K562 (cell line): Measurements from ENCODE around the gene GET4. TPM values are rescaled to one million over a fixed set of nuclear protein-coding genes. Genes with fewer than 3 reads are reported as not detected.

Source experiments
- ATAC-seq: fragments of 200-7000 bp; cut with Tn5 transposase; 3 replicates; pipeline ENCODE4 v1.9.1; 2020; ENCODE audit warnings: moderate library complexity
- BruUV-seq: library from RNA; stranded (reverse); fragments of 400-500 nt; replicated peaks from 2 replicates; lab custom pipeline; 2021; lab: Mats Ljungman, UMichigan
- CTCF ChIA-PET: fragments of 300-600 bp; formaldehyde crosslinking; extraction: SDS; loops from one replicate; lab custom pipeline; 2021; ENCODE audit warnings: low intra/inter-chr PET ratio; lab: Yijun Ruan, JAX
- POLR2A ChIA-PET: fragments of 300-600, 350-650 bp; sonication (Branson Sonifier 250); formaldehyde crosslinking; extraction: SDS; loops from one replicate; lab custom pipeline; 2021; ENCODE audit warnings: antibody characterized with exemption, inconsistent platforms; lab: Yijun Ruan, JAX
- DNase-seq, 4 experiments: peaks; one replicate each; pipeline versions ENCODE4 v3.0.0 to v3.0.0-alpha.2; 2011 to 2018; ENCODE audit warnings: low spot score in 3 of 4, mixed read lengths in 3 of 4; ENCODE audit errors: extremely low read depth in 1 of 4
- FAIRE-seq: peaks from 2 replicates; lab custom pipeline; 2011; peaks lifted over from hg19 to GRCh38; lab: Jason Lieb, UNC
- H2AFZ ChIP-seq: 2 replicates; pipeline ENCODE4 v1.6.0; 2011; ENCODE audit warnings: low read depth, low read length, control low read depth, inconsistent platforms
- H3K27ac ChIP-seq: fragments of 200-600 bp; 3 replicates; pipeline ENCODE4 v1.8.0; 2011; ENCODE audit warnings: low read depth, mild to moderate bottlenecking, control low read depth, inconsistent platforms, low read length, moderate library complexity, mixed read lengths; ENCODE audit errors: extremely low read depth
- H3K27me3 ChIP-seq, 2 experiments: fragments of 300-600 bp in 1 of 2; 2 replicates in 1 of 2; 3 replicates in 1 of 2; pipeline versions ENCODE4 v1.6.0 to v1.8.0; 2011; ENCODE audit warnings: inconsistent platforms in 2 of 2, low read length in 2 of 2, mild to moderate bottlenecking in 1 of 2, mixed read lengths in 1 of 2, moderate library complexity in 1 of 2; ENCODE audit not compliant: control insufficient read depth in 2 of 2, insufficient read depth in 2 of 2
- H3K36me3 ChIP-seq: fragments of 300-600 bp; 3 replicates; pipeline ENCODE4 v1.8.0; 2011; ENCODE audit warnings: mild to moderate bottlenecking, low read length, inconsistent platforms; ENCODE audit not compliant: control insufficient read depth, insufficient read depth
- H3K4me1 ChIP-seq, 2 experiments: fragments of 200-600 bp in 1 of 2; replicated peaks in 1 of 2; 2 replicates in 1 of 2; 3 replicates in 1 of 2; pipeline versions ENCODE4 v1.5.1 to v1.8.0; 2011; ENCODE audit warnings: inconsistent platforms in 2 of 2, low read length in 2 of 2, mild to moderate bottlenecking in 1 of 2, mixed read lengths in 1 of 2, moderate library complexity in 1 of 2; ENCODE audit not compliant: control insufficient read depth in 2 of 2, insufficient read depth in 2 of 2
- H3K4me2 ChIP-seq: 2 replicates; pipeline ENCODE4 v1.6.1; 2011; ENCODE audit warnings: low read length, control low read depth, inconsistent platforms, mixed read lengths; ENCODE audit not compliant: insufficient read depth
- H3K4me3 ChIP-seq: fragments of 200-600 bp; sonication (generic), shearing (Covaris generic); 2 replicates; pipeline ENCODE4 v1.5.1; 2016; ENCODE audit warnings: control low read depth, inconsistent platforms
- H3K79me2 ChIP-seq: fragments of 200-600 bp; 3 replicates; pipeline ENCODE4 v1.8.0; 2011; ENCODE audit warnings: low read length, inconsistent platforms; ENCODE audit not compliant: control insufficient read depth, insufficient read depth
- H3K9ac ChIP-seq, 2 experiments: 2 replicates each; pipeline versions ENCODE4 v1.6.0 to v1.6.1; 2011; ENCODE audit warnings: low read depth in 2 of 2, low read length in 2 of 2, control low read depth in 1 of 2, inconsistent platforms in 1 of 2, mild to moderate bottlenecking in 1 of 2, mixed read lengths in 1 of 2; ENCODE audit not compliant: insufficient read depth in 1 of 2
- H3K9me1 ChIP-seq: one replicate; pipeline ENCODE4 v1.6.0; 2011; ENCODE audit warnings: inconsistent platforms, mild to moderate bottlenecking, low read length, moderate library complexity; ENCODE audit not compliant: control insufficient read depth, insufficient read depth
- H3K9me3 ChIP-seq: replicated peaks from 2 replicates; pipeline ENCODE4 v1.5.1; 2011; ENCODE audit warnings: low read depth, low read length, inconsistent platforms; ENCODE audit not compliant: control insufficient read depth, insufficient read depth
- H4K20me1 ChIP-seq: replicated peaks from 2 replicates; pipeline ENCODE4 v1.6.1; 2011; ENCODE audit warnings: low read length, inconsistent platforms, mixed read lengths; ENCODE audit not compliant: control insufficient read depth, insufficient read depth
- CBX1 ChIP-seq: sonication (generic); IDR thresholded peaks from 2 replicates; pipeline ENCODE4 v1.6.1; 2016; ENCODE audit warnings: antibody characterized with exemption, low read depth, mild to moderate bottlenecking
- ETV5 ChIP-seq: sonication (generic); formaldehyde crosslinking; IDR thresholded peaks from 2 replicates; pipeline ENCODE4 v1.4.0; 2020; ENCODE audit warnings: low read depth, mild to moderate bottlenecking, missing genetic modification reagents
- ETV6 ChIP-seq, 3 experiments: fragments of 150-350 bp in 1 of 3; sonication (generic) in 1 of 3; formaldehyde crosslinking in 1 of 3; IDR thresholded peaks; 2 replicates each; pipeline versions ENCODE4 v1.6.1 to v1.8.0; 2014 to 2022; ENCODE audit warnings: borderline replicate concordance in 2 of 3, low read depth in 2 of 3, antibody characterized with exemption in 1 of 3, low read length in 1 of 3, mild to moderate bottlenecking in 1 of 3, missing genetic modification reagents in 1 of 3
- HMG20A ChIP-seq: fragments of 450-650 bp; formaldehyde crosslinking; conservative IDR thresholded peaks from 2 replicates; pipeline ENCODE4 v1.4.0; 2020; ENCODE audit warnings: mild to moderate bottlenecking, mixed read lengths
- KAT8 ChIP-seq: fragments of 450-650 bp; IDR thresholded peaks from 2 replicates; pipeline ENCODE4 v1.6.1; 2016; ENCODE audit warnings: low read depth, mild to moderate bottlenecking
- MAFG ChIP-seq: fragments of 450-650 bp; conservative IDR thresholded peaks from 2 replicates; pipeline ENCODE4 v1.6.1; 2016; ENCODE audit warnings: missing genetic modification characterization, missing compliant biosample characterization
- MYBL2 ChIP-seq, 2 experiments: fragments of 450-650 bp in 1 of 2; sonication (generic) in 1 of 2; formaldehyde crosslinking in 1 of 2; IDR thresholded peaks; 2 replicates each; pipeline versions ENCODE4 v1.6.1 to v1.8.1; 2017 to 2022; ENCODE audit warnings: borderline replicate concordance in 1 of 2, inconsistent platforms in 1 of 2, low read depth in 1 of 2, mild to moderate bottlenecking in 1 of 2, missing genetic modification reagents in 1 of 2, moderate library complexity in 1 of 2
- NR2C1 ChIP-seq, 2 experiments: fragments of 450-650 bp; IDR thresholded peaks; 2 replicates each; pipeline ENCODE4 v1.6.1; 2017; ENCODE audit warnings: mild to moderate bottlenecking in 2 of 2, antibody characterized with exemption in 1 of 2, inconsistent platforms in 1 of 2, missing compliant biosample characterization in 1 of 2, missing genetic modification characterization in 1 of 2
- POLR2G ChIP-seq: fragments of 200-400 bp; formaldehyde crosslinking; IDR thresholded peaks from 2 replicates; pipeline ENCODE4 v1.6.1; 2017; ENCODE audit warnings: low read depth, mild to moderate bottlenecking, antibody characterized with exemption, low read length, moderate library complexity
- RBM22 ChIP-seq: fragments of 200-400 bp; formaldehyde crosslinking; IDR thresholded peaks from 2 replicates; pipeline ENCODE4 v1.6.1; 2018; ENCODE audit warnings: low read length, low read depth; ENCODE audit not compliant: poor library complexity, severe bottlenecking
- TCFL5 ChIP-seq: fragments of 250-450 bp; sonication (Bioruptor Pico); conservative IDR thresholded peaks from 2 replicates; pipeline ENCODE4 v1.6.1; 2021; ENCODE audit warnings: mild to moderate bottlenecking, moderate library complexity, matching md5 sums
- ZEB2 ChIP-seq: fragments of 450-650 bp; IDR thresholded peaks from 2 replicates; pipeline ENCODE4 v1.6.1; 2016
- ZNF124 ChIP-seq: sonication (generic); formaldehyde crosslinking; IDR thresholded peaks from 2 replicates; pipeline ENCODE4 v1.8.1; 2022; ENCODE audit warnings: missing genetic modification reagents
- ZNF316 ChIP-seq: fragments of 450-650 bp; IDR thresholded peaks from 2 replicates; pipeline ENCODE4 v1.6.1; 2016
- ZNF699 ChIP-seq: fragments of 250-450 bp; sonication (Bioruptor Pico); IDR thresholded peaks from 2 replicates; pipeline ENCODE4 v1.8.0; 2021; ENCODE audit warnings: mild to moderate bottlenecking, moderate library complexity; ENCODE audit not compliant: insufficient replicate concordance
- WGBS: fragments of 100-300 bp; shearing (Covaris generic); methylation state at CpG from one replicate; pipeline ENCODE4 v1.1.6; 2016; ENCODE audit warnings: low coverage, mixed read lengths; ENCODE audit not compliant: insufficient coverage; ENCODE audit errors: missing lambda C conversion rate; 5-methylcytosine and 5-hydroxymethylcytosine counted together
- in situ Hi-C: fragments of 300-500 bp; cut with MboI; formaldehyde crosslinking; loops from 4 replicates; pipeline ENCODE4 v1.15.0; 2018; ENCODE audit warnings: inconsistent platforms, mixed read lengths
- intact Hi-C: fragments of 100-400 bp; cut with micrococcal nuclease; formaldehyde crosslinking; loops from 2 replicates; pipeline ENCODE4 v1.14.2; 2022
- polyA plus RNA-seq, 8 experiments: library from polyadenylated mRNA; depleted of rRNA in 4 of 8; stranded (reverse) in 5 of 8; unstranded in 3 of 8; fragments of >200 nt; fragmentation: Nextera tagmentation in 2 of 8; fragmentation: Illumina TruSeq in 1 of 8; extraction: Ambion mirVana in 2 of 8; extraction: Trizol in 1 of 8; gene quantifications; 2 replicates each; pipeline versions ENCODE4 v1.2.1 to v1.2.3, GENCODE V29; 2011 to 2014; ENCODE audit warnings: inconsistent platforms in 1 of 8, missing spikeins in 1 of 8
- total RNA-seq, 7 experiments: library from RNA; depleted of rRNA in 6 of 7; stranded (reverse); fragments of >200 nt in 6 of 7; fragmentation: Illumina TruSeq in 2 of 7; extraction: Trizol in 2 of 7; gene quantifications; 2 replicates each; pipeline versions ENCODE4 v1.2.1 to v1.2.3, GENCODE V29; 2011 to 2021; ENCODE audit warnings: low replicate concordance in 1 of 7
- TF ChIP-seq, protein P1 (sequence below), 2 experiments: fragments of 200-800 bp in 1 of 2; sonication (Bioruptor generic) in 1 of 2; sonication (generic) in 1 of 2; formaldehyde crosslinking in 1 of 2; IDR thresholded peaks in 1 of 2; conservative IDR thresholded peaks in 1 of 2; 2 replicates each; pipeline versions ENCODE4 v1.5.0 to v1.6.1; 2016 to 2020; ENCODE audit warnings: missing compliant biosample characterization in 1 of 2, missing genetic modification characterization in 1 of 2, missing genetic modification reagents in 1 of 2
- TF ChIP-seq, protein P2 (sequence below): sonication (generic); formaldehyde crosslinking; IDR thresholded peaks from 2 replicates; pipeline ENCODE4 v1.9.0; 2022; ENCODE audit warnings: mild to moderate bottlenecking, missing genetic modification reagents
- TF ChIP-seq, protein P3 (sequence below): fragments of 450-650 bp; IDR thresholded peaks from 2 replicates; pipeline ENCODE4 v1.6.1; 2016; ENCODE audit warnings: missing biosample characterization, missing genetic modification characterization

The GET4 gene
- total and polyA plus RNA-seq, 9 of the 15 experiments (the other 6 are each of a cell fraction or from before 2014, with no cell fraction given), result 0.99 to 122 (median 40.4) TPM

DNA sequence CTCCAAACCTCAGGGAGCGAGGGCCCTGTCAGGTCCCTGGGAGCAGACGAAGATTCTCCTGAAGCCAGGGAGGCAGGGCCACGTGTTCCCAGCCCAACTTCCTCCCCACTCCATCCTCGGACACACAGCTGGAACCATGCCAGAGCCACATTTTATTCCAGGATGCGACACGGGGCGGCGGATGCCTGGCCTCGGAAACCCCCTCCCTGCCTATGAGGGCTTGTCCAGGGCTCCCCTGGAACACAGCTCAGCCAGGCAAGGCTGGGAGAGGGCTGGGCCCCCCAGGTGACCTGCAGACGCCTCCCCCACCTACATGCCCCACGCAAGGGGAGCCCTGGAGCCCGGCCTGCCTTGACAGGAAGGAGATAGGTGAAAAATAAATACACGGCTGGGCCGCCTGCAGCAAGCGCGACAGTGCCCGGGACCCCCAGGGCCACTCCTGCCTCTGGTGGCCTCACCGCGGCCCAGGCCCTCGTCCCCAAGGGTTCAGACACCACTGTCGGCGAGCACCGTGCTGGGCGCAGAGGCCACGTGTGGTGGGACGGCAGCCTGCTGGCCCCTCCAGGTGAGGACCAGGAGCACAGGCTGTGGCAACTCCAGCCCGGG, 21.5 kb downstream of the GET4 start:
- in situ Hi-C loops, result no loop called here
- TF ChIP-seq CBX1 (no peak), ETV5 (CRISPR knock-in tag) (0 out of 2 replicates have a peak, but pooled peaks have one; percentile 29), TCFL5 (no peak), ETV6 (IDR thresholded peaks at IDR 0.05; ENCODE audit: borderline replicate concordance in 1 of 2, low read depth in 2 of 2, low read length in 1 of 2) (no peak), ETV6 (CRISPR knock-in tag; IDR thresholded peaks at IDR 0.05; ENCODE audit: borderline replicate concordance) (no peak), ZNF699 (CRISPR knock-in tag) (no peak), MYBL2 (IDR thresholded peaks at IDR 0.05; ENCODE audit: low read depth) (no peak), MYBL2 (CRISPR knock-in tag; IDR thresholded peaks at IDR 0.05; ENCODE audit: borderline replicate concordance) (no peak), RBM22 (peak; percentile 79), MAFG (tag) (no peak), ZNF124 (no peak), ZNF316 (no peak), NR2C1 (IDR thresholded peaks at IDR 0.05) (no peak), NR2C1 (tag; IDR thresholded peaks at IDR 0.05) (no peak), ZEB2 (no peak), HMG20A (CRISPR knock-in tag) (no peak), POLR2G (peak; percentile 59), KAT8 (no peak)
- TF ChIP-seq, protein P1, sequence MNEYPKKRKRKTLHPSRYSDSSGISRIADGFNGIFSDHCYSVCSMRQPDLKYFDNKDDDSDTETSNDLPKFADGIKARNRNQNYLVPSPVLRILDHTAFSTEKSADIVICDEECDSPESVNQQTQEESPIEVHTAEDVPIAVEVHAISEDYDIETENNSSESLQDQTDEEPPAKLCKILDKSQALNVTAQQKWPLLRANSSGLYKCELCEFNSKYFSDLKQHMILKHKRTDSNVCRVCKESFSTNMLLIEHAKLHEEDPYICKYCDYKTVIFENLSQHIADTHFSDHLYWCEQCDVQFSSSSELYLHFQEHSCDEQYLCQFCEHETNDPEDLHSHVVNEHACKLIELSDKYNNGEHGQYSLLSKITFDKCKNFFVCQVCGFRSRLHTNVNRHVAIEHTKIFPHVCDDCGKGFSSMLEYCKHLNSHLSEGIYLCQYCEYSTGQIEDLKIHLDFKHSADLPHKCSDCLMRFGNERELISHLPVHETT (CRISPR knock-in tag; conservative IDR thresholded peaks at IDR 0.05 in 1 of 2, IDR thresholded peaks at IDR 0.05 in 1 of 2), result no peak
- TF ChIP-seq, protein P2, sequence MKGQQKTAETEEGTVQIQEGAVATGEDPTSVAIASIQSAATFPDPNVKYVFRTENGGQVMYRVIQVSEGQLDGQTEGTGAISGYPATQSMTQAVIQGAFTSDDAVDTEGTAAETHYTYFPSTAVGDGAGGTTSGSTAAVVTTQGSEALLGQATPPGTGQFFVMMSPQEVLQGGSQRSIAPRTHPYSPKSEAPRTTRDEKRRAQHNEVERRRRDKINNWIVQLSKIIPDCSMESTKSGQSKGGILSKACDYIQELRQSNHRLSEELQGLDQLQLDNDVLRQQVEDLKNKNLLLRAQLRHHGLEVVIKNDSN (CRISPR knock-in tag), result peak; percentile 71
- TF ChIP-seq, protein P3, sequence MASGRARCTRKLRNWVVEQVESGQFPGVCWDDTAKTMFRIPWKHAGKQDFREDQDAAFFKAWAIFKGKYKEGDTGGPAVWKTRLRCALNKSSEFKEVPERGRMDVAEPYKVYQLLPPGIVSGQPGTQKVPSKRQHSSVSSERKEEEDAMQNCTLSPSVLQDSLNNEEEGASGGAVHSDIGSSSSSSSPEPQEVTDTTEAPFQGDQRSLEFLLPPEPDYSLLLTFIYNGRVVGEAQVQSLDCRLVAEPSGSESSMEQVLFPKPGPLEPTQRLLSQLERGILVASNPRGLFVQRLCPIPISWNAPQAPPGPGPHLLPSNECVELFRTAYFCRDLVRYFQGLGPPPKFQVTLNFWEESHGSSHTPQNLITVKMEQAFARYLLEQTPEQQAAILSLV (tag), result no peak

More for the DNA sequence above, 21.5 kb downstream of the GET4 start:
- no peaks in the 10 kb centered on the region for H3K79me2 ChIP-seq
- peaks cover 54% of the 10 kb centered on the region; the same call in 2 of the 3 replicates for H3K36me3 ChIP-seq
- no TSS peak for BruUV-seq
- FAIRE-seq, result no peak
- ATAC-seq, result peak; percentile 3; the same call in 1 of the 3 replicates
- no peaks in the 10 kb centered on the region for H3K27me3 ChIP-seq
- H3K4me3 ChIP-seq, result no peak overlapping the region
- DNase-seq, result peak in 1 of 4 experiments; percentile 29
- no peak overlapping the region for H3K4me2 ChIP-seq
- H3K9me1 ChIP-seq, result no peaks in the 10 kb centered on the region
- H2AFZ ChIP-seq, result no peak overlapping the region
- peaks cover 17 to 73% of the 10 kb centered on the region in 2 experiments; a peak in 4 of 5 replicates for H3K4me1 ChIP-seq
- POLR2A ChIA-PET, result interaction anchor here (0.8 kb wide), 1 partner anchor 13 kb away, joined by 3 read pairs; no protein-coding TSS in a partner anchor
- no peaks in the 10 kb centered on the region; the same call in 1 of the 2 replicates for H4K20me1 ChIP-seq
- CTCF ChIA-PET, result no interaction called here
- peak overlapping the region in 1 of 2 experiments; percentile 78; a peak in 2 of 4 replicates for H3K9ac ChIP-seq
- no peaks in the 10 kb centered on the region for H3K9me3 ChIP-seq
- H3K27ac ChIP-seq, result no peak overlapping the region
- intact Hi-C loops, result no loop called here
- WGBS, result 71% methylated on average over 25 of the region's 27 CpGs
